ENCODE results near the gene HES5. TPM values are rescaled to one million over a fixed set of nuclear protein-coding genes. Genes with fewer than 3 reads are reported as not detected.

Gene HES5
- total RNA-seq, 1 donor from 2014 or later, result 21.2 TPM

- no peak for TF ChIP-seq CTCF (IDR thresholded peaks at IDR 0.05; ENCODE audit: partially characterized antibody, unreplicated experiment)
- H3K4me1 Mint-ChIP-seq (ENCODE audit: low read depth, unreplicated experiment), result peaks cover 2% of the 10 kb centered on the region
Measured at GRCh38 chr1:2512862-2513421, 17.1 kb downstream of the HES5 start.

GRCh38 chr1:2510366-2511155 lies 19.5 kb downstream of the HES5 start:
- Mint-ChIP-seq H3K27ac (ENCODE audit: unreplicated experiment) (no peak overlapping the region), H3K9me3 (ENCODE audit: unreplicated experiment) (peaks cover 1% of the 10 kb centered on the region), H3K4me1 (ENCODE audit: low read depth, unreplicated experiment) (peaks cover 2% of the 10 kb centered on the region), H3K4me3 (ENCODE audit: unreplicated experiment) (no peak overlapping the region), H3K27me3 (ENCODE audit: unreplicated experiment) (peaks cover 2% of the 10 kb centered on the region), H3K36me3 (ENCODE audit: unreplicated experiment) (no peaks in the 10 kb centered on the region)
- TF ChIP-seq CTCF (IDR thresholded peaks at IDR 0.05; ENCODE audit: partially characterized antibody, unreplicated experiment), result no peak
- DNase-seq, result no peak

More at GRCh38 chr1:2512862-2513421, 17.1 kb downstream of the HES5 start:
- no peak overlapping the region for H3K27ac Mint-ChIP-seq (ENCODE audit: unreplicated experiment)
- H3K36me3 Mint-ChIP-seq (ENCODE audit: unreplicated experiment), result no peaks in the 10 kb centered on the region
- peaks cover 6% of the 10 kb centered on the region for H3K27me3 Mint-ChIP-seq (ENCODE audit: unreplicated experiment)
- no peak overlapping the region for H3K4me3 Mint-ChIP-seq (ENCODE audit: unreplicated experiment)
- DNase-seq, result no peak
- no peaks in the 10 kb centered on the region for H3K9me3 Mint-ChIP-seq (ENCODE audit: unreplicated experiment)

- peaks cover 2% of the 10 kb centered on the region for H3K9me3 Mint-ChIP-seq (ENCODE audit: unreplicated experiment)
- H3K36me3 Mint-ChIP-seq (ENCODE audit: unreplicated experiment), result no peaks in the 10 kb centered on the region
- no peak overlapping the region for H3K27ac Mint-ChIP-seq (ENCODE audit: unreplicated experiment)
Measured at GRCh38 chr1:2509589-2509988, 20.5 kb downstream of the HES5 start.

GRCh38 chr1:2508751-2509150 lies 21.3 kb downstream of the HES5 start:
- H3K9me3 Mint-ChIP-seq (ENCODE audit: unreplicated experiment), result peaks cover 2% of the 10 kb centered on the region
- DNase-seq, result no peak
- H3K4me3 Mint-ChIP-seq (ENCODE audit: unreplicated experiment), result no peak overlapping the region
- H3K27ac Mint-ChIP-seq (ENCODE audit: unreplicated experiment), result no peak overlapping the region
- peaks cover 2% of the 10 kb centered on the region for H3K4me1 Mint-ChIP-seq (ENCODE audit: low read depth, unreplicated experiment)
- TF ChIP-seq CTCF (IDR thresholded peaks at IDR 0.05; ENCODE audit: partially characterized antibody, unreplicated experiment), result no peak
- H3K27me3 Mint-ChIP-seq (ENCODE audit: unreplicated experiment), result peaks cover 3% of the 10 kb centered on the region
- H3K36me3 Mint-ChIP-seq (ENCODE audit: unreplicated experiment), result no peaks in the 10 kb centered on the region

More at GRCh38 chr1:2509589-2509988, 20.5 kb downstream of the HES5 start:
- DNase-seq, result no peak
- peaks cover 2% of the 10 kb centered on the region for H3K27me3 Mint-ChIP-seq (ENCODE audit: unreplicated experiment)
- TF ChIP-seq CTCF (IDR thresholded peaks at IDR 0.05; ENCODE audit: partially characterized antibody, unreplicated experiment), result no peak
- H3K4me1 Mint-ChIP-seq (ENCODE audit: low read depth, unreplicated experiment), result peaks cover 2% of the 10 kb centered on the region
- H3K4me3 Mint-ChIP-seq (ENCODE audit: unreplicated experiment), result no peak overlapping the region

GRCh38 chr1:2508180-2508579 lies 21.9 kb downstream of the HES5 start:
- H3K4me3 Mint-ChIP-seq (ENCODE audit: unreplicated experiment), result no peak overlapping the region
- H3K36me3 Mint-ChIP-seq (ENCODE audit: unreplicated experiment), result no peaks in the 10 kb centered on the region
- H3K27me3 Mint-ChIP-seq (ENCODE audit: unreplicated experiment), result peaks cover 3% of the 10 kb centered on the region
- peaks cover 2% of the 10 kb centered on the region for H3K9me3 Mint-ChIP-seq (ENCODE audit: unreplicated experiment)
- peaks cover 2% of the 10 kb centered on the region for H3K4me1 Mint-ChIP-seq (ENCODE audit: low read depth, unreplicated experiment)
- no peak for DNase-seq
- no peak for TF ChIP-seq CTCF (IDR thresholded peaks at IDR 0.05; ENCODE audit: partially characterized antibody, unreplicated experiment)
- no peak overlapping the region for H3K27ac Mint-ChIP-seq (ENCODE audit: unreplicated experiment)

Measured in glutamatergic neuron (in vitro differentiated cells).